DND-41 (cell line): ENCODE data around the gene DPEP1.

Experiments used
- EZH2 ChIP-seq: IDR thresholded peaks from 3 replicates; pipeline ENCODE4 v1.6.1; 2012; ENCODE audit warnings: borderline replicate concordance, low read depth, mild to moderate bottlenecking, moderate library complexity, low read length, inconsistent platforms; ENCODE audit not compliant: severe bottlenecking
- TF ChIP-seq, protein P1 (sequence below): IDR thresholded peaks from 2 replicates; pipeline ENCODE4 v1.5.1; 2012; ENCODE audit warnings: borderline replicate concordance, low read length, moderate library complexity, mild to moderate bottlenecking; ENCODE audit not compliant: poor library complexity, severe bottlenecking; ENCODE audit errors: extremely low read depth

DNA sequence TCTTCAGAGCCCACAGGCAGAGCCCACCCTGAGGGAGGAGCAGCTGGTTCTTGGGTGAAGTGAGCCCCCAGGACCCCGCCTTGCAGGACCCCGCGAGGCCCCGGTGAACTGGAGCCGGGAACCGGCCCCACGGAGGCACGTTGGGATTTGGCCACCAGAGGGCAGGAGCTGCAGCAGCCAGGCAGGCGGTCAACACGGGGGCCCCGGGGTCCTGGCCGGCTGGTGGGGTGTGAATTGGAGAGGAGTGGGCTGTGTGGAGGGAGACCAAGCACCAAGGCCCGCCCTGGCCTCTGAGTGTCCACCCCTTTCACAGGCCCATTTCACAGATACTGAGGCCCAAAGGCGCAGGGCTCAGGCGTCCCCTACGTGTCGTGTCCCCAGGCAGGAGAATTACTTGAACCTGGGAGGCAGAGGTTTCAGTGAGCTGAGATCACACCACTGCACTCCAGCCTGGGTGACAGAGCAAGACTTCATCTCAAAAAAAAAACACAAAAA, 2.2 kb downstream of the DPEP1 start:
- TF ChIP-seq, protein P1, sequence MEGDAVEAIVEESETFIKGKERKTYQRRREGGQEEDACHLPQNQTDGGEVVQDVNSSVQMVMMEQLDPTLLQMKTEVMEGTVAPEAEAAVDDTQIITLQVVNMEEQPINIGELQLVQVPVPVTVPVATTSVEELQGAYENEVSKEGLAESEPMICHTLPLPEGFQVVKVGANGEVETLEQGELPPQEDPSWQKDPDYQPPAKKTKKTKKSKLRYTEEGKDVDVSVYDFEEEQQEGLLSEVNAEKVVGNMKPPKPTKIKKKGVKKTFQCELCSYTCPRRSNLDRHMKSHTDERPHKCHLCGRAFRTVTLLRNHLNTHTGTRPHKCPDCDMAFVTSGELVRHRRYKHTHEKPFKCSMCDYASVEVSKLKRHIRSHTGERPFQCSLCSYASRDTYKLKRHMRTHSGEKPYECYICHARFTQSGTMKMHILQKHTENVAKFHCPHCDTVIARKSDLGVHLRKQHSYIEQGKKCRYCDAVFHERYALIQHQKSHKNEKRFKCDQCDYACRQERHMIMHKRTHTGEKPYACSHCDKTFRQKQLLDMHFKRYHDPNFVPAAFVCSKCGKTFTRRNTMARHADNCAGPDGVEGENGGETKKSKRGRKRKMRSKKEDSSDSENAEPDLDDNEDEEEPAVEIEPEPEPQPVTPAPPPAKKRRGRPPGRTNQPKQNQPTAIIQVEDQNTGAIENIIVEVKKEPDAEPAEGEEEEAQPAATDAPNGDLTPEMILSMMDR = peak; percentile 66
- no peak for TF ChIP-seq EZH2
